Caco-2 (cell line): Measurements from ENCODE around the gene MORC3. TPM values are rescaled to one million over a fixed set of nuclear protein-coding genes. Genes with fewer than 3 reads are reported as not detected.

Source experiments
- BruUV-seq: library from RNA; stranded (reverse); fragments of 400-500 nt; replicated peaks from 2 replicates; lab custom pipeline; 2021; lab: Mats Ljungman, UMichigan
- CTCF ChIA-PET: fragments of 300-600 bp; sonication (Branson Sonifier 250); formaldehyde crosslinking; loops from one replicate; lab custom pipeline; 2022; ENCODE audit warnings: antibody characterized with exemption; lab: Charles Lee
- POLR2A ChIA-PET: fragments of 300-600 bp; sonication (Branson Sonifier 250); formaldehyde crosslinking; loops from one replicate; lab custom pipeline; 2022; ENCODE audit warnings: antibody characterized with exemption; lab: Charles Lee
- DNase-seq, 2 experiments: peaks; one replicate each; pipeline versions ENCODE4 v3.0.0 to v3.0.0-alpha.2; 2020 to 2022
- H3K27me3 ChIP-seq: replicated peaks from 2 replicates; pipeline ENCODE4 v1.6.0; 2011; ENCODE audit warnings: low read length; ENCODE audit not compliant: control insufficient read depth, insufficient read depth
- H3K36me3 ChIP-seq: 2 replicates; pipeline ENCODE4 v1.5.1; 2011; ENCODE audit warnings: low read length; ENCODE audit not compliant: control insufficient read depth, insufficient read depth
- H3K4me1 ChIP-seq: fragments of 250-450 bp; sonication (Bioruptor Pico); 2 replicates; pipeline ENCODE4 v1.5.1; 2020; ENCODE audit warnings: mild to moderate bottlenecking
- H3K4me3 ChIP-seq: 2 replicates; pipeline ENCODE4 v1.5.1; 2011; ENCODE audit warnings: low read depth, mild to moderate bottlenecking, control low read depth, low read length
- H3K9me3 ChIP-seq: fragments of 250-450 bp; sonication (Bioruptor Pico); 2 replicates; pipeline ENCODE4 v1.5.1; 2020; ENCODE audit warnings: mild to moderate bottlenecking, moderate library complexity
- H3K27ac Mint-ChIP-seq: one replicate; pipeline ENCODE4 v1.8.0; 2022; ENCODE audit warnings: mixed read lengths; ENCODE audit not compliant: unreplicated experiment
- H3K27me3 Mint-ChIP-seq: one replicate; pipeline ENCODE4 v1.8.0; 2022; ENCODE audit warnings: mixed read lengths; ENCODE audit not compliant: insufficient read depth, unreplicated experiment
- H3K36me3 Mint-ChIP-seq: one replicate; pipeline ENCODE4 v1.8.0; 2022; ENCODE audit warnings: mild to moderate bottlenecking, mixed read lengths; ENCODE audit not compliant: insufficient read depth, unreplicated experiment
- H3K4me1 Mint-ChIP-seq: one replicate; pipeline ENCODE4 v1.8.0; 2022; ENCODE audit warnings: low read depth, mixed read lengths; ENCODE audit not compliant: unreplicated experiment
- H3K4me3 Mint-ChIP-seq: one replicate; pipeline ENCODE4 v1.8.0; 2022; ENCODE audit warnings: mild to moderate bottlenecking, moderate library complexity, mixed read lengths; ENCODE audit not compliant: unreplicated experiment
- H3K9me3 Mint-ChIP-seq: one replicate; pipeline ENCODE4 v1.8.0; 2022; ENCODE audit warnings: mixed read lengths; ENCODE audit not compliant: unreplicated experiment
- intact Hi-C: fragments of 100-400 bp; cut with micrococcal nuclease; formaldehyde crosslinking; loops from one replicate; pipeline ENCODE4 v1.10.0; 2022; ENCODE audit not compliant: unreplicated experiment
- total RNA-seq: library from RNA; stranded (reverse); gene quantifications from 2 replicates; pipeline ENCODE4 v1.2.3, GENCODE V29; 2022
- TF ChIP-seq, protein P1 (sequence below), 2 experiments: fragments of 200-600 bp in 1 of 2; IDR thresholded peaks; 1 replicate in 1 of 2; 2 replicates in 1 of 2; pipeline versions ENCODE4 v1.5.1 to v1.8.0; 2011 to 2022; ENCODE audit warnings: antibody characterized with exemption in 1 of 2, control low read depth in 1 of 2, inconsistent platforms in 1 of 2, low read depth in 1 of 2, low read length in 1 of 2, mild to moderate bottlenecking in 1 of 2, moderate library complexity in 1 of 2; ENCODE audit not compliant: insufficient read depth in 1 of 2, severe bottlenecking in 1 of 2, unreplicated experiment in 1 of 2

MORC3 gene
- total RNA-seq, 1 experiment from 2014 or later = 23.3 TPM

DNA sequence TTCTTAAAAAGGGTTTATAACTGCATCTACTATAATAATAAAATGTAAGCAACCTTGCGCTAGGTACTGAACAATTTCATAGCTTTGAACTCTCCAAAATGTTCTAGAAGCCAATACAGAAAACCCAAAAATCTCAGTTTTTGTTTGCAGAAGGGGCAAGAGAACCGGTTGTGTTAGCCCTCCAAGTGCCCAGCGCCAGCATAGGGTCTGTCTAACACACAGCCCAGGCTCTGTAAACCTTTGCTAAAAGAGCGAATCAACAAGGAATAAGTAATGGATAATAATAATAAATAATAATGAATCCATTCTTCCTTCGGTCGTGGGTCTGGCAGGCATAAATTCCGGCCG is 64.9 kb downstream of the MORC3 start:
- Histone ChIP-seq H3K4me3 (peak overlapping the region; percentile 52), H3K9me3 (no peaks in the 10 kb centered on the region), H3K27me3 (no peaks in the 10 kb centered on the region), H3K36me3 (no peaks in the 10 kb centered on the region), H3K4me1 (peaks cover 4% of the 10 kb centered on the region; the same call in 1 of the 2 replicates)
- TF ChIP-seq, protein P1, sequence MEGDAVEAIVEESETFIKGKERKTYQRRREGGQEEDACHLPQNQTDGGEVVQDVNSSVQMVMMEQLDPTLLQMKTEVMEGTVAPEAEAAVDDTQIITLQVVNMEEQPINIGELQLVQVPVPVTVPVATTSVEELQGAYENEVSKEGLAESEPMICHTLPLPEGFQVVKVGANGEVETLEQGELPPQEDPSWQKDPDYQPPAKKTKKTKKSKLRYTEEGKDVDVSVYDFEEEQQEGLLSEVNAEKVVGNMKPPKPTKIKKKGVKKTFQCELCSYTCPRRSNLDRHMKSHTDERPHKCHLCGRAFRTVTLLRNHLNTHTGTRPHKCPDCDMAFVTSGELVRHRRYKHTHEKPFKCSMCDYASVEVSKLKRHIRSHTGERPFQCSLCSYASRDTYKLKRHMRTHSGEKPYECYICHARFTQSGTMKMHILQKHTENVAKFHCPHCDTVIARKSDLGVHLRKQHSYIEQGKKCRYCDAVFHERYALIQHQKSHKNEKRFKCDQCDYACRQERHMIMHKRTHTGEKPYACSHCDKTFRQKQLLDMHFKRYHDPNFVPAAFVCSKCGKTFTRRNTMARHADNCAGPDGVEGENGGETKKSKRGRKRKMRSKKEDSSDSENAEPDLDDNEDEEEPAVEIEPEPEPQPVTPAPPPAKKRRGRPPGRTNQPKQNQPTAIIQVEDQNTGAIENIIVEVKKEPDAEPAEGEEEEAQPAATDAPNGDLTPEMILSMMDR (IDR thresholded peaks at IDR 0.05; ENCODE audit: insufficient read depth in 1 of 2, low read depth in 1 of 2, low read length in 1 of 2, severe bottlenecking in 1 of 2, unreplicated experiment in 1 of 2) = no peak
- Mint-ChIP-seq H3K36me3 (peaks cover 23% of the 10 kb centered on the region), H3K4me3 (peak overlapping the region; percentile 74), H3K4me1 (peaks cover 4% of the 10 kb centered on the region), H3K9me3 (no peaks in the 10 kb centered on the region), H3K27me3 (no peaks in the 10 kb centered on the region), H3K27ac (no peak overlapping the region)
- intact Hi-C loops = loop anchor here (5.0 kb wide), 1 partner anchor 243 kb away; no protein-coding TSS in a partner anchor
- ChIA-PET POLR2A (no interaction called here), CTCF (no interaction called here)
- no TSS peak for BruUV-seq
- DNase-seq = no peak

DNA sequence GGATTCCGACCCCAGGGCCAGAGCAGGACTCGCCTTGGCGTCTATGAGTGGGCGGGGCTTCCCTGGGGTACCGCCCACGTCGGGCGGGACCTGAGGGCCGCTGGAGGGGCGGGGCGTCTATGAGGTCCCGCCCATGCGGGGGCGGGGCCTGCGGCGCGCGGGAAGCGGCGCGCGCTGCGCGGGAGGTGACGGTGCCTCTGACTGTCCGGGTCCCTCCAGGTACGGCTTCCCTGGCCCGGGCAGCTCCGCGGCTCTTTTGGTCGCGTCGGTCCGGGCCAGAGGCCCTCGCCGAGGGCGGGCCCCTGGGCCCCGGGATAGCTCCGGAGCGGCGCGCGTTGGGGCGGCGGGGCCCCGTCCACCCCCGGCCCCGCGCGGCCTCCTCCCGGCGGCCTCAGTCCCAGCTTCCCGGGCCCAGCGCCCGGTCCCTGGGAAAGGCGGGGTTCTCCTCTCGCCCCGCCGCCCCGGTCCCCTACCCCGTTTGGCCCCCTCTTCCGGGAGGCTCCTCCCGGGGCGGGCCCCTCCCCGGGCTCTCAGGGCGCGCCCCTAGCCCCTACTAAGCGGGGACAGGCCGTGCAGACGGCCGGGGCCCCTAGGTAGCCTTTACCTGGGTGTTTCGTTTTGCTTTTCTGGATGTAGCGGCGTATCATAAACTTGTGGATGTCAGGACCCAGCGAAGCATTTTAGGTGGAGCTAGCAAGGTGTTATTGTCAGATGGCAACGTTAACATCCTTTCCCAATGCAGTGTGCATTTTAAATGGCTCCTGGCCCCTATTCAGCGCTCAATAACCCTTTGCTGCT is 65.4 kb downstream of the MORC3 start, which contains the start of gene CHAF1B:
Gene CHAF1B, plus strand, starts transcription at position 160 of the 798 bp plus-strand sequence. CDS start 745 bp downstream, outside the sequence.
- TF ChIP-seq, protein P1 (IDR thresholded peaks at IDR 0.05; ENCODE audit: insufficient read depth in 1 of 2, low read depth in 1 of 2, low read length in 1 of 2, severe bottlenecking in 1 of 2, unreplicated experiment in 1 of 2) = no peak
- H3K27ac Mint-ChIP-seq = peak within 1 kb of the TSS; percentile 35
- no peaks in the 10 kb centered on the region for H3K36me3 ChIP-seq
- no peaks in the 10 kb centered on the region for H3K9me3 ChIP-seq
- intact Hi-C loops = loop anchor here (5.0 kb wide), 1 partner anchor 243 kb away; no protein-coding TSS in a partner anchor
- H3K27me3 Mint-ChIP-seq = no peaks in the 10 kb centered on the region
- H3K36me3 Mint-ChIP-seq = peaks cover 20% of the 10 kb centered on the region
- DNase-seq = peak; percentile 82 to 90
- H3K4me3 Mint-ChIP-seq = peak within 1 kb of the TSS; percentile 74
- CTCF ChIA-PET = no interaction called here
- BruUV-seq = no TSS peak
- H3K9me3 Mint-ChIP-seq = no peaks in the 10 kb centered on the region
- H3K4me3 ChIP-seq = peak within 1 kb of the TSS; percentile 52
- H3K4me1 Mint-ChIP-seq = peaks cover 4% of the 10 kb centered on the region
- POLR2A ChIA-PET = no interaction called here
- no peaks in the 10 kb centered on the region for H3K27me3 ChIP-seq
- H3K4me1 ChIP-seq = peaks cover 4% of the 10 kb centered on the region; the same call in 1 of the 2 replicates

DNA sequence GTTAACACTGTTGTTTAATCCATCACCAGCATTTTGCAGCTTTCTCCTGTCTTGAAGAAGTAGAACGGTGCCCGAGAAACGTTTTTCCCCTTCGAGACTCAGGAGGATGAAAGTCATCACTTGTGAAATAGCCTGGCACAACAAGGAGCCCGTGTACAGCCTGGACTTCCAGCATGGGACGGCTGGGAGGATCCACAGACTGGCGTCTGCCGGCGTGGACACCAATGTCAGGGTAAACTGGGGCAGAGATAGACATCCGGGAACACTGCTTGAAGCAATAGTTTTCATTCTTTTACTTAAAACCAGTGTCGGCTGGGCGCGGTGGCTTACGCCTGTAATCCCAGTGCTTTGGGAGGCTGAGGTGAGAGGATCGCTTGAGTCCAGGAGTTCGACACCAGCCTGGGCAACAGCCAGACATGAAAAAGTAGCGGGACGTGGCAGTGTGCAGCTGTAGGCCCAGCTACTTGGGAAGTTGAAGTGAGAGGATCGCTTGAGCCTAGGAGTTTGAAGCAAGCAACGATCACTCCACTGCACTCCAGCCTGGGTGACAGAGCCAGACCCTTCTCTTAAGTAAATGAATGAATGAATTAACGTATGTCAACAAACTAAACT is 66.1 kb downstream of the MORC3 start:
- intact Hi-C loops = loop anchor here (5.0 kb wide), 1 partner anchor 244 kb away; no protein-coding TSS in a partner anchor
- Mint-ChIP-seq H3K27ac (peak overlapping the region; percentile 35), H3K27me3 (no peaks in the 10 kb centered on the region), H3K4me1 (peaks cover 4% of the 10 kb centered on the region), H3K4me3 (peak overlapping the region; percentile 74), H3K36me3 (peaks cover 22% of the 10 kb centered on the region), H3K9me3 (no peaks in the 10 kb centered on the region)
- POLR2A ChIA-PET = interaction anchor here (0.7 kb wide), 1 partner anchor 47 kb away, joined by 4 read pairs; no protein-coding TSS in a partner anchor
- CTCF ChIA-PET = no interaction called here
- Histone ChIP-seq H3K4me1 (peaks cover 4% of the 10 kb centered on the region; the same call in 1 of the 2 replicates), H3K4me3 (peak overlapping the region; percentile 52), H3K36me3 (no peaks in the 10 kb centered on the region), H3K9me3 (no peaks in the 10 kb centered on the region), H3K27me3 (no peaks in the 10 kb centered on the region)
- TF ChIP-seq, protein P1 (IDR thresholded peaks at IDR 0.05; ENCODE audit: insufficient read depth in 1 of 2, low read depth in 1 of 2, low read length in 1 of 2, severe bottlenecking in 1 of 2, unreplicated experiment in 1 of 2) = no peak
- TSS peak; percentile 22 for BruUV-seq
- no peak for DNase-seq
